Astrocyte of the spinal cord (primary cell): Measurements from ENCODE around the gene ARHGAP6.

Experiments used
- DNase-seq: peaks from one replicate; pipeline ENCODE4 v3.0.0; 2011; ENCODE audit warnings: low read depth, low spot score
- H3K4me3 ChIP-seq: 2 replicates; pipeline ENCODE4 v1.5.1; 2011; ENCODE audit warnings: low read depth, mild to moderate bottlenecking, low read length, moderate library complexity
- in situ Hi-C: cut with HindIII; loops from 2 replicates; pipeline ENCODE4 v1.10.0; 2017; ENCODE audit warnings: low sequenced_read_pairs
- TF ChIP-seq, protein P1 (sequence below): IDR thresholded peaks from 2 replicates; pipeline ENCODE4 v1.5.1; 2012; ENCODE audit warnings: low read depth, mild to moderate bottlenecking, low read length, inconsistent platforms

ARHGAP6 gene

DNA sequence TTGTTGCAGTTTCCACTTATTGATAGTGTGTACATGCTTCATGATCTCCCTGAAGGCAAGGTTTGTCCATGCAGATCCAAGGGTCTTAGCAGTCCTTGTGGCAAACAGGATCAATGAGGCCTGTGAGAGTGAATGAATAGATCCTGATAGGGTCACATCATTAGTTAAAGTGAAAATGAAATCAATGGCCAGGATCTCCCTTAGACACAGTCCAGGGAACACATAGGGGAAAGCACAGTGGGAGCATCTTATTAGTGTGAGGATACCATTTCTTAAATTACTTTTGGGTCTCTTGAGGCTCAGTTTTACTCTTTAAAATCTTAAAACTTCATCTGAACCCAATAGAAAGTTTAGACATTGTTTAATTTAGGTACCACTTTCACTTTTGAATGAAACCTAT is 59.3 kb downstream of the ARHGAP6 start:
- no peak overlapping the region for H3K4me3 ChIP-seq
- no peak for DNase-seq
- TF ChIP-seq, protein P1, sequence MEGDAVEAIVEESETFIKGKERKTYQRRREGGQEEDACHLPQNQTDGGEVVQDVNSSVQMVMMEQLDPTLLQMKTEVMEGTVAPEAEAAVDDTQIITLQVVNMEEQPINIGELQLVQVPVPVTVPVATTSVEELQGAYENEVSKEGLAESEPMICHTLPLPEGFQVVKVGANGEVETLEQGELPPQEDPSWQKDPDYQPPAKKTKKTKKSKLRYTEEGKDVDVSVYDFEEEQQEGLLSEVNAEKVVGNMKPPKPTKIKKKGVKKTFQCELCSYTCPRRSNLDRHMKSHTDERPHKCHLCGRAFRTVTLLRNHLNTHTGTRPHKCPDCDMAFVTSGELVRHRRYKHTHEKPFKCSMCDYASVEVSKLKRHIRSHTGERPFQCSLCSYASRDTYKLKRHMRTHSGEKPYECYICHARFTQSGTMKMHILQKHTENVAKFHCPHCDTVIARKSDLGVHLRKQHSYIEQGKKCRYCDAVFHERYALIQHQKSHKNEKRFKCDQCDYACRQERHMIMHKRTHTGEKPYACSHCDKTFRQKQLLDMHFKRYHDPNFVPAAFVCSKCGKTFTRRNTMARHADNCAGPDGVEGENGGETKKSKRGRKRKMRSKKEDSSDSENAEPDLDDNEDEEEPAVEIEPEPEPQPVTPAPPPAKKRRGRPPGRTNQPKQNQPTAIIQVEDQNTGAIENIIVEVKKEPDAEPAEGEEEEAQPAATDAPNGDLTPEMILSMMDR: no peak
- in situ Hi-C loops: no loop called here

DNA sequence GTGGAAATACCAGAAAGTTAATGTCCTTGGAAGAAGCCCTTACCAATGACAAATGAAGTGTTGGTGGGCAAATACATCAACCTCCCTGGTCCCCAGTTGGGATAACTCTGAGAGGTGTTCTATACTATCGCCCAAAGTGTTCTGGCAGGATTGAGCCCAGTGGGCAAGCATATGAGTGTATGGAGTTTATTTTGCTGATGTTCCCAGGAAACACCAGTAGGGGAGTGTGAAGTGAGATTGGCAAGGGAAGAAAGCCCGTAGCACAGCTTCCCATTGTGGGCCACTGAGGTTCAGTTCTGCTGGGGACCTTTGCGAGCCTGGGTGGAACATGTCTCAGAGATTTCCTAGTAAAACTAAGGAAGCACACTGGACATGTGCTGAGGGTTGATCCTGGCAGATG is 65.1 kb downstream of the ARHGAP6 start:
- TF ChIP-seq, protein P1: no peak
- no peak for DNase-seq
- H3K4me3 ChIP-seq: no peak overlapping the region
- in situ Hi-C loops: no loop called here

DNA sequence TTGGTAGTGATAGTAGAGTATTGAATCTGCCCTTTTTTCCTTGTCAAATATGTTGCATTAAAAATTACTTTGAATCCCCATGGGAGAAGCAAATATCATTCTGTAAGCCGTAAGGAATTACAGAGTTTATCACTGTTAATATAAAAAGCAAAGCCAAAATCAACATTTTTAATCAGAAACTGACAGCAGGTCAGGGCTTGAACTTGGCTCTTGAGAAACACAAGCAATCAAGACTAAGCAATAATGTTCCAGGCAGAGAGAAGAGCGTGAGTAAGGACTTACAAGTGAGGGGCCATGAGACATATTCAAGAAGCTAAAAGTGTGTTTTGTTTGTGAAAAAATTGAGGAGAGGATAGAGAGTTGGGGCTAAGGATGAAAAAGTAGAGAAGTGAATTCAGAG is 68.2 kb downstream of the ARHGAP6 start:
- in situ Hi-C loops: no loop called here
- H3K4me3 ChIP-seq: no peak overlapping the region
- no peak for DNase-seq
- TF ChIP-seq, protein P1: no peak

DNA sequence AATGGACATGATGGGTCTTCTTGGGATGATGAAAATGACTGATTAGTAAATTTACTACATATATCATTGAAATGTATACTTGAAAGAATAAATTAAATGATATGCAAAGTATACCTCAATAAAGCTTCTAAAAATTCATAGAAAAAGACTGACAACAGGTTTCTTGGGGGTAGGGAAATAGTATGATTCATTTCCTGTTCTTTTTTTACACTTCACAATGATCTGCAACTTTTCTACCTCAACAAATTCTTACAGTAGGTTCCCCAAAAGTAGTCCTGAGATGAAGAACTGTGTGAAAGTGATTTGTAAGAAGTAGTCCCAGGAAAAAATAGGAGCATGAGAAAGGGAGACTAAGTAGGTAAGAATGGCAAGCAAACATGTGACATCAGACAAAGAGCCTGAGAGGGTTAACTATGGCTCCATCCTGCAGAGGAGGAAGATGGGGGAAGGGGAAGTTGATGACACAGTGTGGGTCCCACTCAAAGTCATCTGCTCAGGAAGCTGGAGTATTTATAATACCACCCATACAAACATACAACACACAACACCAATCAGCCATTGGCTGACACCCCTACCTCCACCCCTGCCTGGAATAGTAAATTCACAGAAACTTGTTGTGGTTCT is 73.9 kb downstream of the ARHGAP6 start:
- in situ Hi-C loops: no loop called here
- H3K4me3 ChIP-seq: no peak overlapping the region
- TF ChIP-seq, protein P1: no peak
- no peak for DNase-seq

DNA sequence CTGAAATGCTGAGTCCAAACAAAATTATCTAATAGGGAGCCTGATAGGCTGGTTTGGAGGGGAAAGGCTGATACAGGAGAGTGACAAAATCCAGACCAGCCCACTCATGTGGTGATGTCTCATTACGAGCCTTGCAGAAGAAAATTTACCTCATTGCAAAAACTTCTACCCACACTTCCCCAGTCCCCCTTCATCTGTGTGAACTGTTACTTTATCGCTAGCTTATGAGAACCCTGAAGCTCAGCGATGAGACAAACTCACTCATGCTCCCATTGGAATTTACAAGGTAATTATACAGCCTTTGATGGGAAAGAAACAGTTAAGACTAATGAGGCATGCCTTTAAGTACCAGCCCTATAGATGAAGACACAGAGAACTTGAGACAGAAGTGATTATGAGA is 76.1 kb downstream of the ARHGAP6 start:
- TF ChIP-seq, protein P1: no peak
- in situ Hi-C loops: no loop called here
- DNase-seq: no peak
- H3K4me3 ChIP-seq: no peak overlapping the region

DNA sequence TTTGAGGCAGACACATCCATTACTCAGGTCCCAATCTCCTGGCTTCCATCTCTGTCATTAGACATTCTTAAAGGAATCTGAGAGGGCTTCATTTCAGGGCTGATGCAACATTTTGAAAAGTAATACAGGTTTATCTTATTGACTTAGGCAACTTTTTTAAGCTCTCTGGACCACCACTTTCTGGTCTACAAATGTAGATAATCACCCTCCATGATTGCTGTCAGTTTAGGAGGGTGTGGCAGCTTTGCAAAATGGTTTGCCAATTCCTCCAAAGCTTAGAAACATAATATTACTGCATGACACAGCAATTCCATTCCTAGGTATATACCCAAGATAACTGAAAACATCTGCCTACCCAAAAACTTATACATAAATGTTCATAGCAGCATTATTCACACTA is 77.6 kb downstream of the ARHGAP6 start:
- TF ChIP-seq, protein P1: no peak
- H3K4me3 ChIP-seq: no peak overlapping the region
- no peak for DNase-seq
- in situ Hi-C loops: no loop called here
